IPS-15b (cell line): ENCODE measurements around the gene ACAP3.

ENCODE experiments used
- H3K27me3 ChIP-seq: one replicate; pipeline ENCODE4 v1.6.1; 2013; ENCODE audit warnings: low read length; ENCODE audit not compliant: control insufficient read depth, insufficient read depth
- H3K36me3 ChIP-seq: one replicate; pipeline ENCODE4 v1.6.1; 2013; ENCODE audit warnings: low read length; ENCODE audit not compliant: control insufficient read depth, insufficient read depth
- H3K4me1 ChIP-seq: one replicate; pipeline ENCODE4 v1.6.1; 2013; ENCODE audit warnings: mild to moderate bottlenecking, low read length; ENCODE audit not compliant: control insufficient read depth, insufficient read depth
- H3K4me3 ChIP-seq: one replicate; pipeline ENCODE4 v1.5.1; 2013; ENCODE audit warnings: low read depth, low read length
- H3K9ac ChIP-seq: one replicate; pipeline ENCODE4 v1.6.1; 2013; ENCODE audit warnings: low read depth, mild to moderate bottlenecking, low read length
- H3K9me3 ChIP-seq: one replicate; pipeline ENCODE4 v1.6.1; 2013; ENCODE audit warnings: mild to moderate bottlenecking, low read length; ENCODE audit not compliant: control insufficient read depth, insufficient read depth

The ACAP3 gene

GRCh38 chr1:1291548-1292441, 15.9 kb downstream of the ACAP3 start:
- H3K4me3 ChIP-seq, result no peak overlapping the region
- no peak overlapping the region for H3K9ac ChIP-seq
- no peaks in the 10 kb centered on the region for H3K9me3 ChIP-seq
- peaks cover 8% of the 10 kb centered on the region for H3K36me3 ChIP-seq
- no peaks in the 10 kb centered on the region for H3K4me1 ChIP-seq
- H3K27me3 ChIP-seq, result no peaks in the 10 kb centered on the region

GRCh38 chr1:1291023-1291528, 16.7 kb downstream of the ACAP3 start:
- Histone ChIP-seq H3K4me3 (no peak overlapping the region), H3K36me3 (peaks cover 6% of the 10 kb centered on the region), H3K27me3 (no peaks in the 10 kb centered on the region), H3K4me1 (no peaks in the 10 kb centered on the region), H3K9me3 (no peaks in the 10 kb centered on the region), H3K9ac (no peak overlapping the region)

GRCh38 chr1:1290238-1290731, 17.4 kb downstream of the ACAP3 start:
- Histone ChIP-seq H3K9ac (no peak overlapping the region), H3K4me3 (no peak overlapping the region), H3K36me3 (no peaks in the 10 kb centered on the region), H3K4me1 (no peaks in the 10 kb centered on the region), H3K27me3 (no peaks in the 10 kb centered on the region), H3K9me3 (no peaks in the 10 kb centered on the region)

- Histone ChIP-seq H3K27me3 (no peaks in the 10 kb centered on the region), H3K9ac (no peak overlapping the region), H3K9me3 (no peaks in the 10 kb centered on the region), H3K4me1 (no peaks in the 10 kb centered on the region), H3K4me3 (no peak overlapping the region), H3K36me3 (no peaks in the 10 kb centered on the region)
Observed at GRCh38 chr1:1287288-1288110, 20.2 kb downstream of the ACAP3 start.

GRCh38 chr1:1286313-1287261, 21.1 kb downstream of the ACAP3 start:
- no peaks in the 10 kb centered on the region for H3K36me3 ChIP-seq
- no peaks in the 10 kb centered on the region for H3K9me3 ChIP-seq
- H3K4me1 ChIP-seq, result no peaks in the 10 kb centered on the region
- no peak overlapping the region for H3K4me3 ChIP-seq
- no peaks in the 10 kb centered on the region for H3K27me3 ChIP-seq
- H3K9ac ChIP-seq, result no peak overlapping the region

- no peaks in the 10 kb centered on the region for H3K9me3 ChIP-seq
- H3K4me1 ChIP-seq, result no peaks in the 10 kb centered on the region
- no peak overlapping the region for H3K9ac ChIP-seq
- no peaks in the 10 kb centered on the region for H3K27me3 ChIP-seq
- no peaks in the 10 kb centered on the region for H3K36me3 ChIP-seq
- no peak overlapping the region for H3K4me3 ChIP-seq
Observed at GRCh38 chr1:1285611-1286311, 22.0 kb downstream of the ACAP3 start.

GRCh38 chr1:1285102-1285571, 22.6 kb downstream of the ACAP3 start:
- Histone ChIP-seq H3K4me3 (no peak overlapping the region), H3K36me3 (no peaks in the 10 kb centered on the region), H3K27me3 (no peaks in the 10 kb centered on the region), H3K4me1 (no peaks in the 10 kb centered on the region), H3K9me3 (no peaks in the 10 kb centered on the region), H3K9ac (no peak overlapping the region)

- Histone ChIP-seq H3K9me3 (no peaks in the 10 kb centered on the region), H3K27me3 (no peaks in the 10 kb centered on the region), H3K4me1 (no peaks in the 10 kb centered on the region)
Observed at GRCh38 chr1:1284221-1285101, 23.3 kb downstream of the ACAP3 start.

GRCh38 chr1:1283821-1284220, 23.9 kb downstream of the ACAP3 start:
- Histone ChIP-seq H3K4me3 (no peak overlapping the region), H3K27me3 (no peaks in the 10 kb centered on the region), H3K9ac (no peak overlapping the region), H3K9me3 (no peaks in the 10 kb centered on the region), H3K4me1 (no peaks in the 10 kb centered on the region), H3K36me3 (no peaks in the 10 kb centered on the region)

More at GRCh38 chr1:1284221-1285101, 23.3 kb downstream of the ACAP3 start:
- Histone ChIP-seq H3K4me3 (no peak overlapping the region), H3K36me3 (no peaks in the 10 kb centered on the region), H3K9ac (no peak overlapping the region)

- Histone ChIP-seq H3K9ac (no peak overlapping the region), H3K4me1 (no peaks in the 10 kb centered on the region), H3K9me3 (no peaks in the 10 kb centered on the region), H3K36me3 (no peaks in the 10 kb centered on the region), H3K4me3 (no peak overlapping the region), H3K27me3 (no peaks in the 10 kb centered on the region)
Observed at GRCh38 chr1:1282998-1283397, 24.7 kb downstream of the ACAP3 start.
